GM12874 (cell line): Measurements from ENCODE around the gene CAMTA1.

ENCODE experiments used
- CTCF ChIP-seq: IDR thresholded peaks from 2 replicates; pipeline ENCODE4 v1.5.1; 2011; ENCODE audit warnings: low read depth, mild to moderate bottlenecking, control low read depth, low read length, moderate library complexity; ENCODE audit not compliant: insufficient read depth

Gene CAMTA1

DNA sequence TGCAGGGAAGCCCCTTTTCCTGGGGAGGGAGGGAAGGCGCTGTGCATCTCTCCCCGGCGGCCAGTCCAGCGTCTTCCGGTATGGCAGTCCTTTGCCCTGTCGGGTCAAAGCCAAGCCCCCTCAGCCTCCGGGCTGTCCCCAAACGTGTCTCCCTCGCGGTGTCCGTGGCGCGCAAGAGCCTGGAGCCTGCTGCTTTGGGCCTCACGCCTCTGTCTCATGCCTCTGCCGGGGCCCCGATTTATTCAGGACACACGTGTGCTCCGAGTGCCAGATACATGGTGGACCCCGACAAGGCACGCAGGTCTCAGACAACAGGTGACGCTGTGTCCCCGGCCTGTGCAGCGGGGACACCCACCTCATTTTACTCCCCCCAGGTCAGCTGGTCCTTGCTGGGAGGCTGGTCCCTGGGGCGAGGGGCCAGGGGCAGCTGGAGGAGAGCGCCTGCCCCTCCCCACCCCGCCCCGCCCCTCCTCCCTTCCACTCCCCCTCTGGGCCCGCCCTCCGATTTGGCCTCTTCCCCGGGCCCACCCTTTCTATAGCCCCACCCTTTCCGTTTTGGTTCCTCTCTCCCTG is 176.7 kb downstream of the CAMTA1 start:
- no peak for TF ChIP-seq CTCF

DNA sequence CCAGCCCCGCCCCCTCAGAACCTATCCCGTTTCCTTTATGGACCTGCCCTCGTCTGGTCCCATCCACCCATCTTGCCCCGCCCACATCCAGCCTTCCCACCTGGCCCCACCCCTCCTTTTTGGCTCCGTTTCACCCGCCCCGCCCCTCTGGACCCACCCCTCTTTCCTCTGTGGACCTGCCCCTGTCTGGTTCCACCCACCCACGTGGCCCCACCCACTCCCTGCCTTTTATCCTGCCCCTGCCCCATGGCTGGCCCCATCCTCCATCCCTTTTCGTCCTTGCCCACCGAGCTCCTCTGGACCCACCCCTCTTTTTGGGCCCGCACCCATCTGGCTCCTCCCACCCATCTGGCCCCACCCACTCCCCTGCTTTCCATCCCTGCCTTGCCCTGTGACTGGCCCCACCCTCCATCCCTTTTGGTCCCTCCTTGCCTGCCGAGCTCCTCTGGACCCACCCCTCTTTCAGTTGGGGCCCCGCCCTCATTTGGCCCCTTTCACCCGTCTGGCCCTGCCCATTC is 177.3 kb downstream of the CAMTA1 start:
- TF ChIP-seq CTCF = no peak

GRCh38 chr1:6962996-6963911 is 178.0 kb downstream of the CAMTA1 start:
- TF ChIP-seq CTCF = no peak

DNA sequence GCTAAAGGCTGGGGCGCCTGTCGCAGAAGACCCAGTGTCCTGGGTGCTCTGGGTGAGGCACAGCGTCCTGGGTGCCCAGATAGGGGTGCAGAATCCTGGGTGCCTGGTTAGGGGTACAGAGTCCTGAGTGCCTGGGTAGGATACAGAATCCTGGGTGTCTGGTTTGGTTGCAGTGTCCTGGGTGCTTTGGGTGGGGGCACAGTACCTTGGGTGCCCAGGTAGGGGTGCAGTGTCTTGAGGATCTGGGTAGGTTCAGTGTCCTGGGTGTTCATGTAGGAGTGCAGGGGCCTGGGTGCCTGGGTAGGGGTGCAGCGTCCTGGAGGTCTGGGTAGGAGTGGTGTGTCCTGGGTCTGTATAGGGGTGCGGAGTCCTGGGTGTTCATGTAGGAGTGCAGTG is 178.7 kb downstream of the CAMTA1 start:
- TF ChIP-seq CTCF = no peak

DNA sequence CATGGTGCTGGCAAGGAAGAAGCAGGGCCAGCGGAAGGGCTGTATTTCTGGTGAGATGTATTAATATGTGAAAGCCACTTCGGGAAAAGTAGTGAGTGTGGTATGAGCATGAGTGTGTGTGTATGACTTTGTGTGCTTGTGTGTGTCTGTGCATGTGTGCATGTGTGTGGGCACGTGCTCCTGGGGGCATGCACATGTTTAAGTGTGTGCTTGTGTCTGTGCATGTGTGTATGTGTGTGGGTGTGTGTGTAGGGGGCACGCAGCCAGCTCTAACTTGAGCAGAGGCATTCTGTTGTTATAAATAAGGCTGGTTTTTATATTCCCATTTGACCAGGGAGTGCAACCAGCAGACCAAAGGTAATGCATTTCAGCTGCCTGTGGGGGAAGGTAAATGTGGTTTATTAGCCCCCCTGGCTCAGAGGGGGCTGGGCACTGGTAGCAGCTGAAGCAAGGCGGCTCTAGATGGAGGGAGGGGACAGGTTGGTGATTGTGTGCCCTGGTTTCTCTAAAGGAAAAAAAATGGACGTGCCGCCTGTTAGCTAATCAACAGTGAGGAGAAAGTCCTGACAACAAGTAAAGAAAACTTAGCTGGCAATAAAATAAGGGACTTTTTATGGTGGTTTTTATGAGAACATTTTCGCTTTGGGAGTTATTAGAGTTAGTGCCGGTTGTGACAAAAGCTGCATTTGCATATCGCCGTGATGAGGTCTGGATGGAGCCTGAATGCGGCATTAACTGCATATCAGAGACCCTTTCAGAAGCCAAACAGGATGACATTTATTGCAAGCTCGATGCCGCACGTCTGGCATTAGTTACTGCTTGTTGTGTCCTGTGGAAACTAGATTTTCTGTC is 180.1 kb downstream of the CAMTA1 start:
- no peak for TF ChIP-seq CTCF

DNA sequence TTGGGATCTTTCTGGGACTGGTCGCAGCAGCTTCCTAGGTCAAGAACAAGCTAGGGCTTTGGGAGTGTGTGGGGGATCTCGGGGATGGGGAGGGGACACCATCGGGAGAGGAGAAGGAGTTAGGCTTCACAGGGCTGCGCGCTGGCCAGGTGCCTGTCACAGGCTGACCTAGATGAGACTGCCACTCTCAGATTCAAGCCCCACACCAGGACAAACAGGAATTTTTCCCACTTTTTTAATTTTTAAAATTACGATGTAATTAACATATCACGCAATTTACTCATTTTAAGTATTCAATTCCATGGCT is 180.6 kb downstream of the CAMTA1 start:
- no peak for TF ChIP-seq CTCF

DNA sequence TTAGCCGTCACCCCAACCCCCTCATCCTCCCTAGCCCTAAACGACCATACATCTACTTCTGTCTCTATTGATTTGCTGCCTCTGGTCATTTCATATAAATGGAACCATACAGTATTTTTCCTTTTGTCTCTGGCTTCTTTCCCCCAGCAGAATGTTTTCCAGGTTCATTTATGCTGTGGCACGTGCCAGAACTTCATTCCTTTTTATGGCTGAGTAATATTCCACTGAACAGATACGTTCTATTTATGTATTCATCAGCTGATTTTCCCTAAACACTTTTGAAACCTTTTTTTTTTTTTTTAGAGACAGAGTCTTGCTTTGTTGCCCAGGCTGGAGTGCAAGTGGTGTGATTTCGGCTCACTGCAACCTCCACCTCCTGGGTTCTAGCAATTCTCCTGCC is 181.1 kb downstream of the CAMTA1 start:
- no peak for TF ChIP-seq CTCF
